Activated naive CD4-positive, alpha-beta T cell treated with Interleukin-2 at 50 U/mL for 16 hours (primary cell): ENCODE measurements around the gene GLB1L2.

Source experiments
- DNase-seq: peaks from one replicate; pipeline ENCODE4 v3.0.0-alpha.2; 2020

Gene GLB1L2

DNA sequence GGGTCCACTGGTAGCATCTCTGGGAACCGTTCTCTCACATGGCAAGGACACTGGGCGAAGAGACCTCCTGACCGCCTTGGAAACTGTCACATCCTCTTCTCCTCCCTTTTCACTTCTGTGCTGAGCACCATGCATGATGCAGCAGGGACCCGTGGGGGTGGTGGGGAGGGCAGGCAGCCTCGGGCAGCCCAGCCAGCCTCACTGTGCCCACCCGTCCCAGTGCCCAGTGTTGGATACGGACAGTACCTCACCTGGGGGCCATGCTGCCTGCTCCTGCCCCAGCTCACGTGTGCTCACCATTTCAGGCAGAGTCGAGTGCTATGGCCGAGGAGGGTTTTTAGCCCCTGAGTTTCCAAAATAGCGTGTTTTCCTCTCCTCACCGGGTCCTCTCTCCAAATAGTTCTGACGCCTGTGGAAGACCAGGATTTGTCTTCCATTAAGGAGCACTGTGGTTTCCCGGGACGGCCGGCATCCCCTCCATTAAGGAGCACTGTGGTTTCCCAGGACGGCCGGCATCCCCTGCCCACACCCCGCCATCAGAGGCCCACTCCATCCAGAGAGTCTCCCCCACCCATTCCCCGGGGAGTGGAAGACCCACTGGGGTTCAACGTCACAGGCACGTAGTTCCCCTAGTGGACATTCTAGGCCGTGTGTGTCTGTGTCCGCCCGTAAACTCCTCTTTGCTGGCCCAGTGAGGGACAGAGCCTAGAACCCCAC lies 57.8 kb downstream of the GLB1L2 start:
- no peak for DNase-seq

- DNase-seq = no peak
Observed at GRCh38 chr11:134390706-134391569, 59.1 kb downstream of the GLB1L2 start.

- no peak for DNase-seq
Observed at GRCh38 chr11:134391656-134392055, 59.9 kb downstream of the GLB1L2 start.

DNA sequence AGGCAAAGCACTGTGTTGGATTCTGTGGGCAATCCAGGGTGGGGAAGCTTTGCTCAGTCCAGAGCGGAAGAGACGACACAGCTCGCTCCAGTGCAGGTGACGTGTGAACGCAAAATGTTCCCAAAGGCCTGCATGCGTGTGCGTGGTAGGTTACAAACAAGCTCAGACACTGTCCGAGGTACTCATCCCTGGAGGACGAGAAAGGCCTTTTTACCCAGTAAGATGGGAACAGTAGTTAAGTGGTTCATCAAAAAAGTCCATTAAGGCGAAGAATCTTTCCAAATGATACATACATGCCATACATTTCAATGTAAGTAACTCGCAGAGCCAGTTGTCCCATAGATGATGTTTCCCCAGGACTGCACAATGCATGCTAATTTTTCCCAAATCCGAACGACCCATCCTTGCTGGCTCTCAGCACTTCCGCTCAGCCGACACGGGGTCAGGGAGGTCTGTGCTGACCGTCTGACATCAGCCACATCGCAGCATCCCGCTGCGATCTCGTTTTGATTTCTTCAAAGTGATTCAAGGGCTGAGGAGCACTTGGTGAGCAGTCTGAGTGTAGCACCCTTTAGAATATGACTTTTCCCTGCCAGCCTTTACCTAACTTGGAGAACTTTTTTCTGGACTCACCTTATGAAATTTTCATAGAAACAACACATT lies 61.3 kb downstream of the GLB1L2 start:
- no peak for DNase-seq

- DNase-seq = no peak
Observed at GRCh38 chr11:134393638-134394037, 61.9 kb downstream of the GLB1L2 start.

GRCh38 chr11:134394311-134394710 lies 62.5 kb downstream of the GLB1L2 start:
- DNase-seq = no peak

DNA sequence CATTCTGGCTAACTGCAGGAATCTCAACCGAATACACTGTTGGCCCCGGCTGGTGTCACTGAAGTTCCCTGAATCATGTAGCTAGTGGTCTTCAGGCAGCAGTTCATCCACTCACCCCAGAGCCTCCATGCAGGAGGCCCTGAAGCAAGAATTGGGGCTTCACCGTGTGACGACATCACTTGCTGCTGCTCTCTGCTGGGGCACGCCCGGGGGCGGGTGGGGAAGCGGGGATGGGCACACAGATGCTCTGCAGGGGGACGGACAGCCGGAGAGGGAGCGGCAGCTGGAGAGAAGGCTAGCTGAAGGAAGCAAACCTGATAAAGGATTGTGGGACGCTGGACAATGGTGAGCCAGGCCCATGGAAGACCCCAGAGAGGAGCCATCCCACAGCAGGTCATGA lies 63.2 kb downstream of the GLB1L2 start:
- no peak for DNase-seq

DNA sequence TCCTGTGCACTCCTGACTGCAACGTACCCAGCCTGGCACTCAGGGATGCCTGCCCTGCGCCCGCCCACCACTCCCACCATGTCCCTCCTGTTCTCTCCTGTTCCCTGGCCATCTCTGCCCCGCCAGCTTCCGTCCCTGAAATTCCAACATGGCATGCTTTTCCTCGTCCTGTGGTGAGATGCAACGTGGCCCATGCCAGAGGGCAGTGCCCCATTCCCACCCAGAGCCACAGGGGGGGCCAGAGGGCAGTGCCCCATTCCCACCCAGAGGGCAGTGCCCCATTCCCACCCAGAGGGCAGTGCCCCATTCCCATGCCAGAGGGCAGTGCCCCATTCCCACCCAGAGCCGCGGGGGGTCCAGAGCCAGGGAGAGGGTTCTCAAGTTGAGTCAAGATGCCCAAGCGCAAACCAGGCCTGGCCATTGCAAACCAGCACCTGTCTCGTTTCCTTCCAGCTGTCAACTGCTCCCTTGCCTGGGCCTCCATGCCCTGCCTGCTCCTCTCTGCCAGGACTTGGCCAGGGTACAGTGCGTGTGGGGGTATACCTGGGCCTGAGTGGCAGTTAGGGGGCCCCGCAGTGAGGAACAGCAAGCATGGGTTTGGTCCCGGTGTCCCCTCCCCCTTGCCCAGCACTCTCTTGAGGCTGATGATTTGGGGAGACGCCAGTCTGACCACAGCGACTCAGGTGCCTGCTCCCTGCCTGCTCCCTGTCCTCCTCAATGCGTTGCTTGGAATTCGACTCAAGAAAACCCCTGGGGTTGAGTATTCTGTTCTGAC lies 65.7 kb downstream of the GLB1L2 start:
- DNase-seq = no peak

DNA sequence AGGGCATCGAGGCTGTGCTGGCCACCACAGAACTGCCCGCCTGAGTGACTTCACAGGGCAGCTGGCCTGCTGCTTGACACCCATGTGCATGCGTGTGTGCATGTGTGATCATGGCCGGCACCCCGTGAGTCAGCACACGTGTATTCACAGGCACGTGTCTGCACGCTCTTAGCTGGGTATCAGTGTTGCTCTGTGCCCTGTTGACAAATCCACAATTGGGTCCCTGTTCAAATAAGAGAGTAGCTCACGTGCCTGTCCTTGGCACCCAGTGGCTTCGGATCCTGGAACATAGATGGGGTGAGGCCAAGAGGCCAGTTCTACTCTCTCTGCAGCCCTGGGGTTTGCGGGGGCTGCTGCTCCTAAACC lies 66.3 kb downstream of the GLB1L2 start:
- no peak for DNase-seq

DNA sequence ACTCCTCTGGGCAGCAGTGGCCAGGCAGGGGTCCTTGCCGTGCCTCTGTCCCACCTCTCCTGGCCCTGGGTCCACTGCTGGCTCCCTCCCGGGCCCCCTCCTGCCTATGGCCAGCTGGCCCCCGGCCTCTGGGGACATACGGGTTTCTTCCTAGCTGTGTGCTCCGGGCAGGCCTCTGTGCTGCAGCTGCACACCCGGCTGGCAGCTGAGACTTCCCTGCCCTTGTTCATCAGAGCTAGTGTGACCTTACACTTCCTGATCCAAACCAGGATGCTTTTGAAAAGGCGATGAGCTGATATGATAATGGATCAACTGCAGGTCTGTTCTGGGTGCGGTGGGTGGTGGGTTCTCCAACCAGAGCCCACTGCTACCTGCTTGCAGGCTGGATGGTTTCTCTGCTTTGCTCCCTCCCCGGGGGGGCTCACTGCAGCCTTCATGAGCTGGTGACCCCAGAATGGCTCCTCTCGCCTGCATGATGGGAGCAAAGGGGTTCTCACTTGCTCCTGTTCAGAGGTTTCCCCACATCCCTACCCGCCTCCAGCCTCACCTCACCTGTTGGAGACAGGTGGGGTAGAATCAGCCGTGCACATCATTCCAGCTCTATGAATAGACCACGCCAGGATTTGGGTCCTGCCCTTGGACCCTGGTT lies 67.0 kb downstream of the GLB1L2 start:
- no peak for DNase-seq

DNA sequence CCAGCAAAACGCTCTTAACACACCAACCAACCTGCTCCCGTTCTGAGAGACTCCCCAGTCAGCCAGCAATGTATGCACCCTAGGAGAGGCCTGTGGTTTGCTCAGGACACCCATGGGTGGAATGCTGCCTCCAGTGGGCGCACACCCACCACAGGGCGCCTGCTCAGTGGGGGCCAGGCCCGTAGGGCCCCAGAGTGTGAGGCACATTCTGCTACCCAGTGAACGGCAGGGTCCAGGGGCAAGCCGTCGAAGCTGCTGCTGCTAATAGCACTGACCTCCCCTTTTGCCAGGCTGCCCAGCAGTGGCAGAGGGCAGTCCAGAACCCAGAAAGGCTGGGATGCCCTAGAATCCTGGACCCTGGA lies 67.5 kb downstream of the GLB1L2 start:
- DNase-seq = no peak

DNA sequence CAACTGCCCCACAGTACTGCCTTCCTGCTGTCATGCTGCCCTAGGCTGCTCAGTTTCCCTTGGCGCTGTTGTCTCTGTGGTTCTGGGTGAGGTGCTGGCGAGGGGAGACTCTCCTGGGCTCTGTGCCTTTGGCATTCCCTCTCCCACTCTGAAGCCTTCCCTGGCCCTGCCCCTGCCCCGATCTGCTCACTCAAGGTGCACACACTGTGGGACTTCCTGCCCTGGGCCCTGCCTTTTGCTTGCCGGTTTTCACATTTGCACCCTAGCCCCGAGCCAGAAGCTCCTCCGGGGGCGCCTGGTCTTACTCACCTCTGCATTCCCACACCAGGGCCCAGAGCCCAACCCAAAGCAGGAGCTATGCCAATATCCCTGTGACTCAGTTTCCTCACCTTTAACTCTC lies 68.2 kb downstream of the GLB1L2 start:
- no peak for DNase-seq

DNA sequence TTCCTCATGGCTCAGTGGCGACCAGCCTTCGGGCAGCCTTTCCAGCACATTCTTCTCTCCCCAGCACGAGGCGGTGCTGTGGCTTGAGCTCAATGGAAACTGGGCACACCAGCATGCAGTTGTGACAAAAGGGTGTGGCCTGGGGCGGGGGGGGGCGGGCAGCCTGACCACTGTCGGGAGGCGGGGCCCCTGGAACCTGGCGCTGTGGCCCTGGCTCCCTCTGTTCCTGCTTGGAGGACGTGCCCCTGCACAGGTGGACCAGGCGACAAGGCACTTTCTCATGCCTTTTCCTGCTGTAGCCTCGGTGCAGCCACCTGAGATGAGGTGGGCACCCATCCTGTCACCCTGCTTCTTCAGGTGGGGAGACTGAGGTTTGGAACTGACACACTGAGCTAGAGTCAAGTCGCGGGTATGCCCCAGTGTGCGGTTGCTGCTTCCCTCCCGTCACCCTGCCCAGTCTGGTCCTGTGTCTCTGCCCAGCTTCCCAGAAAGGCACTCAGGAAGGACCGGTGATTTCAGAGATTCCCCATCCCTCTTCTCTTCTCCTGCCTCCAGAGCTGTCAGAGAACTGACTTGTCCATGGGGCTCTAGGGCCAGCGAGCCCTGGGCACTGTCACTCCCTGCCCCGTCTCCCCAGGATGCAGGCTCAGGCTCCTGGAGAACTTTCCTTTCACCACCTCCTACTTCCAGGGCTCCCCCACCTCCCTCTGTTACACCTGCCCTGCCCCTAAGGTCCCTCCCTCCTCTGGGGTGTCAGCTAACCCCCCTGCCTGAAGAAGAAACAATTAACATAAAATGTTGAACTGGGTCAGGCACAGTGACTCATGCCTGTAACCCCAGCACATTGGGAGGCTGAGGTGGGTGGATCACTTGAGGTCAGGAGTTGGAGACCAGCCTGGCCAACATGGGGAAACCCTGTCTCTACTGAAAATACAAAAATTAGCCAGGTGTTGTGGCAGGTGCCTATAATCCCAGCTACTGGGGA lies 70.3 kb downstream of the GLB1L2 start:
- DNase-seq = no peak

- no peak for DNase-seq
Observed at GRCh38 chr11:134402910-134403309, 71.1 kb downstream of the GLB1L2 start.

GRCh38 chr11:134404575-134405341 lies 73.0 kb downstream of the GLB1L2 start:
- DNase-seq = no peak

DNA sequence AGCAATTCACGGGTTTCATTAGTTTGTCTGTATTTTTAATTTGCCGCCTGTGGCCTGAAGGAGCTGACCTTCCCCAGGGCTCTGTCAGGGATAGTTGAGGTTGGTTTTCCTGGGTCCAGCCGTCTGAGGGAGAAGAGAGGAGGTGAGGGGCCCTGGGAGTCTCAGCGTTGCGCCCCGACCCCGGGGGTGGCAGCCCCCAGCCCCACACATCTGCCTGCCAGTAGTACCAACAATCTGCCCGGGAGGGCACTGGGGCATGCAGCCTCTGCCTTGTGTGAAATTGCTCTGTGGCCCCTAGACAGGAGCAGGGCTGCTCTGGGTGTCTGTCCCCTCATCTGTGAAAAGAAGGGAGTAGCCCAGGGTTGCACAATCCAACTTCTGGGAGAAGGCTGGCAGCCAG lies 73.6 kb downstream of the GLB1L2 start:
- no peak for DNase-seq

DNA sequence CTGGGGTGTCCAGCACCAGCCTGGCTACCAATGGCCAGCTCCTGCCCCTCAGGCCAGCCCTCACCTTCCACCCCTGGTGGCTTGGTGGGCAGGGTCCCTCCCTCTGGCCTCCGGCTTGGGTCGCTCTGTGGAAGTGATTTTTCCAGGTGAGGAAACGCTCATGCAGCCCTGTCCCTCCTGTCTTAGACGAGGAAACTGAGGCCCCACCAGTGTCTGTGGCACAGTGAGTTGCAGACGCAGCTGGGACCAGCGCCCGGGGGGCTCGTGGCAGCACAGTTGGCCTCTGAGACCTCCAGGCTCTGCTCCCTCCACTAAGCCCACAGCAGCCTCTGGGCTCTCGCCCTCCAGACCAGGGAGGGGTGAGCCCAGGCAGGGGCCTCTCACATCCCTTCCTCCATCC lies 74.1 kb downstream of the GLB1L2 start:
- no peak for DNase-seq

DNA sequence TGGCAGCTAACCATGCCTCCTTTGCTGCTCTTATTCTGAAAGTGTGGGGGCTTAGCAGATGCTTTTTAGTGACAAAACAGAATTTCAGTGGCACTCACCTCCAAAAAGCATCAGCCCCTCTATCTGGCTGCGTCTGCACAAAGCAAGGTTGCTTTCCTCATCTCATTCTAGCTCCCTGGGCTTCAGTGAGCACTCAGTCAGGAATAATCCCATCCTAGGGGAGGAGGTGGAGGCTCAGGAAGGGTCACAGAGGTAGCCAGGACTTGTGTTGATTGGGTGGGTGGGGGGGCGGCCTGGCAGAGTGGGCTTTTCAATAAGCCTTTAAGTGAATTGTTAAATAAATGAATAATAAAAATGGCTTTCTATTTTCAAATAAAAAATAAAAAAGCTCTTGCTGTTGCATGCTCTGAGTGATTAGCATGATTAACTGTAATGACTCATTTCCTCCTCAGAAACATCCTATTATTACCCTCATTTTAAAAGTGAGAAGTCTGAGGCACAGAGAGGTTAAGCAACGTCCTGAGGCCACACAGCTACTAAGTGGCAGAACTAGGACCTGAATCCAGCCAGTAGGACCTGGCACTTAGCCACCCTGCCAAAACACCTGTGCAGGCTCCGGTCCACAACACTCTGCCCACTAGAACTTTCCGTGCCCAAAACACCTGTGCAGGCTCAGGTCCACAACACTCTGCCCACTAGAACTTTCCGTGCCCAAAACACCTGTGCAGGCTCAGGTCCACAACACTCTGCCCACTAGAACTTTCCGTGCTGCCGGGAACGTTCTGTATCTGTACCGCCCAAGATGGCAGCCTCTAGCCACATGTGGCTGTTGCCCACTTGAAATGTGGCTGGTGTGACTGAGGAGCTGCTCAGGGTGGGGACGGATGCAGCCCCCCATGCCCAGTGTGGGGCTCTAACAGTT lies 74.7 kb downstream of the GLB1L2 start:
- DNase-seq = no peak

DNA sequence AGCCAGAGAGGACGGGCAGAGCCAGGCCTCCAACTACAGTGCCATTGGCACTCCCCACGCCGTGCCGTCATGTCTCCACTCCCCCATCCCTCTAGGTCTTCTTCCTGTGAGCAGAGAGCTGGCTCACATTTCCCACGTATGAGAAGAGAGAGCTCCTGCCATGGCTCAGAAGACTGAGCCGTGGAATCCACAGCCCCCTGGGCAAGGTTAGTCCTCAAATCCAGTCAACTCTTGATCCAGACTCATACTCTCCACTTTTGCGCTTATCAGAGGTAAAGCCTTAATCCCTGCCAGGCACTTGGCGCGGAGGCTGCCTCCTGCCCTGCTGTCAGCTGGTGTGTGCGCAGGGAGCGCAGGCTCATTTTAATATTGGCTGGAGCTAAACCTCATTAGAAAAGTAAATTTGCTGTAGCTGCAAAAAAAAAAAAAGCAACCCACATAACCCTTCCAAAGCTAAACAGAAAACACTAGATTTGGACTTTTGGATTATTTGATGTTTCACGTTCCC lies 75.6 kb downstream of the GLB1L2 start:
- DNase-seq = no peak
